A673 (cell line): Measurements from ENCODE around the gene BEST1.

Source experiments
- EZH2 ChIP-seq: fragments of 200-600 bp; sonication (generic); IDR thresholded peaks from 2 replicates; pipeline ENCODE4 v1.6.1; 2017; ENCODE audit warnings: borderline replicate concordance, low read depth, mild to moderate bottlenecking, mixed read lengths, antibody characterized with exemption, low read length; ENCODE audit not compliant: poor library complexity, severe bottlenecking
- TF ChIP-seq, protein P1 (sequence below): fragments of 300-800, 200-600 bp; sonication (generic); conservative IDR thresholded peaks from 2 replicates; pipeline ENCODE4 v1.5.1; 2017; ENCODE audit warnings: low read depth, mild to moderate bottlenecking, antibody characterized with exemption, low read length, moderate library complexity, mixed read lengths

DNA sequence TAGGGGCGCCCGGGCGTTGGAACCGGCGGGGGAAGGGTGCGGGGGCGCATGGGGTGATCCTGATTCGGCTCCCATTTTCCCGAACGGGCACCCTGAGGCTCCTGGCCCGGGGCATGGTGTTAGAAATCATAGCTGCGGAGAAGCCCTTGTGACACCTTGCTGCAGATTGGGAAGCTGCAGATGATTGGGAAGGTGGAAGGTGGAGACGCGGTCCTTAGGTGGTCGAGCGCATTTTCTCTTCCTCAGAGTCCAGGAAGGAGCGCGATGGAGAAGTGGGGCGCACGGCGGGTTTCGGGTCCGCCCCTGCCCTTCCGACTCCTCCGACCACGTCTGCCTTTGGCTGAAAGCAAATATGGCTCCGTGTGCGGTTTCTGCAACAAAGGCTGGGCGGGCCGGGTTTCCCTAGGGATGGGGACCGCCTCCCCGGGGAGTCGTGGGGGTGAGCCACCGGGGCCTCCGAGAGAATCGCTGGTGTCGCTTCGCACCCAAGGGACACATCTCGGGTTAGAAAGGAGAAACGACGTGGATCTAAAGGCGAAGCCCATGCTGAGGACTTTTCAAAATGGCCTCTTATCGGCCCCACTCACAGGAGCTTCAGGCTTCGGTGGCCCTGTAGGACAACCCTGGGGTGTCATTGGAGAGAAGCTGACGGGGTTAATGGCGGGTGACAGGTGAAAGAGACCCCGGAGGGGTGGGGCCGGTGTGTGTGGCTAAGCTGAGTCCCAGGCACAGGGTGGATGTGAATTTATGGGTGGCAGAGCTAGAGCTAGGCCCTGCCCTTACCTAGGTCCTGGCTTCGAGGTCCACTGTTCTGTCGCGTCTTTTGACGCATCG lies 18.0 kb downstream of the BEST1 start:
- TF ChIP-seq, protein P1, sequence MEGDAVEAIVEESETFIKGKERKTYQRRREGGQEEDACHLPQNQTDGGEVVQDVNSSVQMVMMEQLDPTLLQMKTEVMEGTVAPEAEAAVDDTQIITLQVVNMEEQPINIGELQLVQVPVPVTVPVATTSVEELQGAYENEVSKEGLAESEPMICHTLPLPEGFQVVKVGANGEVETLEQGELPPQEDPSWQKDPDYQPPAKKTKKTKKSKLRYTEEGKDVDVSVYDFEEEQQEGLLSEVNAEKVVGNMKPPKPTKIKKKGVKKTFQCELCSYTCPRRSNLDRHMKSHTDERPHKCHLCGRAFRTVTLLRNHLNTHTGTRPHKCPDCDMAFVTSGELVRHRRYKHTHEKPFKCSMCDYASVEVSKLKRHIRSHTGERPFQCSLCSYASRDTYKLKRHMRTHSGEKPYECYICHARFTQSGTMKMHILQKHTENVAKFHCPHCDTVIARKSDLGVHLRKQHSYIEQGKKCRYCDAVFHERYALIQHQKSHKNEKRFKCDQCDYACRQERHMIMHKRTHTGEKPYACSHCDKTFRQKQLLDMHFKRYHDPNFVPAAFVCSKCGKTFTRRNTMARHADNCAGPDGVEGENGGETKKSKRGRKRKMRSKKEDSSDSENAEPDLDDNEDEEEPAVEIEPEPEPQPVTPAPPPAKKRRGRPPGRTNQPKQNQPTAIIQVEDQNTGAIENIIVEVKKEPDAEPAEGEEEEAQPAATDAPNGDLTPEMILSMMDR: no peak
- no peak for TF ChIP-seq EZH2
